GF-D8 (cell line): ENCODE data around the gene SNAP91.
"Not testable (repeated sequence)": the region's sequence is repeated elsewhere in the genome, so short reads cannot be mapped to it uniquely, and the experiment has no call there.

Source experiments
- DNase-seq: peaks from one replicate; lab custom pipeline; 2025; lab: John Stamatoyannopoulos, UW

The SNAP91 gene

GRCh38 chr6:83708970-83709747 is at the start of gene SNAP91:
SNAP91 (minus strand) TSS chr6:83709101; CDS start chr6:83707927, 1,174 bp downstream.
- no peak for DNase-seq

- DNase-seq, result no peak
These were observed 49.6 kb upstream of the SNAP91 start for GRCh38 chr6:83758533-83758932.

- no peak for DNase-seq
These were observed 48.1 kb upstream of the SNAP91 start for GRCh38 chr6:83757021-83757420.

GRCh38 chr6:83756565-83756964 is 47.7 kb upstream of the SNAP91 start:
- DNase-seq, result no peak

GRCh38 chr6:83752375-83752774 is 43.5 kb upstream of the SNAP91 start:
- not testable (repeated sequence) for DNase-seq

GRCh38 chr6:83741089-83741488 is 32.2 kb upstream of the SNAP91 start:
- no peak for DNase-seq

GRCh38 chr6:83735461-83735860 is 26.6 kb upstream of the SNAP91 start:
- DNase-seq, result no peak

- no peak for DNase-seq
These were observed 21.0 kb upstream of the SNAP91 start for GRCh38 chr6:83729871-83730270.

GRCh38 chr6:83722876-83723275 is 14.0 kb upstream of the SNAP91 start:
- DNase-seq, result no peak

GRCh38 chr6:83717809-83718208 is 8.9 kb upstream of the SNAP91 start:
- no peak for DNase-seq

GRCh38 chr6:83711958-83712357 is 3.1 kb upstream of the SNAP91 start:
- DNase-seq, result no peak

- DNase-seq, result no peak
These were observed 798 bp upstream of the SNAP91 start for GRCh38 chr6:83709748-83710050.

GRCh38 chr6:83708546-83708969 is 343 bp downstream of the SNAP91 start:
- DNase-seq, result no peak

GRCh38 chr6:83707829-83708545 is 914 bp downstream of the SNAP91 start:
- DNase-seq, result no peak

- DNase-seq, result no peak
These were observed 6.2 kb downstream of the SNAP91 start for GRCh38 chr6:83702749-83703148.

GRCh38 chr6:83702077-83702476 is 6.8 kb downstream of the SNAP91 start:
- DNase-seq, result no peak

GRCh38 chr6:83696674-83697073 is 12.2 kb downstream of the SNAP91 start:
- no peak for DNase-seq

GRCh38 chr6:83685481-83685880 is 23.4 kb downstream of the SNAP91 start:
- DNase-seq, result no peak

- no peak for DNase-seq
These were observed 31.1 kb downstream of the SNAP91 start for GRCh38 chr6:83677791-83678190.

GRCh38 chr6:83637953-83638352 is 70.9 kb downstream of the SNAP91 start:
- DNase-seq, result no peak

- no peak for DNase-seq
These were observed 72.1 kb downstream of the SNAP91 start for GRCh38 chr6:83636800-83637199.

- no peak for DNase-seq
These were observed 75.3 kb downstream of the SNAP91 start for GRCh38 chr6:83633609-83634008.

GRCh38 chr6:83633149-83633548 is 75.8 kb downstream of the SNAP91 start:
- no peak for DNase-seq

- DNase-seq, result not testable (repeated sequence)
These were observed 79.0 kb downstream of the SNAP91 start for GRCh38 chr6:83629908-83630307.
